Activated CD4-positive, alpha-beta memory T cell treated with anti-CD3 and anti-CD28 coated beads for 36 hours (primary cell): ENCODE data around the gene TLX3. TPM values are rescaled to one million over a fixed set of nuclear protein-coding genes. Genes with fewer than 3 reads are reported as not detected.

Experiments used
- CTCF ChIA-PET: fragments of 350-600 bp; sonication (Branson Sonifier 250); formaldehyde crosslinking; loops from one replicate; lab custom pipeline; 2021; ENCODE audit warnings: antibody characterized with exemption, inconsistent platforms; lab: Charles Lee
- POLR2A ChIA-PET: fragments of 350-600 bp; sonication (Branson Sonifier 250); formaldehyde crosslinking; loops from one replicate; lab custom pipeline; 2021; ENCODE audit warnings: antibody characterized with exemption; lab: Charles Lee
- DNase-seq: peaks from one replicate; pipeline ENCODE4 v3.0.0-alpha.2; 2020
- H3K27ac Mint-ChIP-seq: one replicate; pipeline ENCODE4 v1.8.0; 2021; ENCODE audit warnings: mixed read lengths
- H3K27me3 Mint-ChIP-seq: one replicate; pipeline ENCODE4 v1.8.0; 2021; ENCODE audit warnings: mixed read lengths
- H3K36me3 Mint-ChIP-seq: one replicate; pipeline ENCODE4 v1.8.0; 2021; ENCODE audit warnings: mixed read lengths
- H3K4me1 Mint-ChIP-seq: one replicate; pipeline ENCODE4 v1.8.0; 2021; ENCODE audit warnings: low read depth, mixed read lengths
- H3K4me3 Mint-ChIP-seq: one replicate; pipeline ENCODE4 v1.8.0; 2021; ENCODE audit warnings: mild to moderate bottlenecking, mixed read lengths
- H3K9me3 Mint-ChIP-seq: one replicate; pipeline ENCODE4 v1.8.0; 2021; ENCODE audit warnings: mixed read lengths
- intact Hi-C: fragments of 100-400 bp; cut with micrococcal nuclease; formaldehyde crosslinking; loops from one replicate; pipeline ENCODE4 v1.15.1; 2023
- total RNA-seq, 2 experiments: library from RNA; stranded (reverse); gene quantifications; one replicate each; pipeline ENCODE4 v1.2.3, GENCODE V29; 2021

TLX3 gene
- total RNA-seq, 2 experiments from 2014 or later: not detected

- CTCF ChIA-PET: no interaction called here
- H3K4me1 Mint-ChIP-seq: peaks cover 18% of the 10 kb centered on the region
Measured at GRCh38 chr5:171316258-171317121, 7.4 kb downstream of the TLX3 start.

GRCh38 chr5:171317230-171317629 lies 8.2 kb downstream of the TLX3 start:
- Mint-ChIP-seq H3K27me3 (peaks cover 71% of the 10 kb centered on the region), H3K36me3 (no peaks in the 10 kb centered on the region), H3K4me3 (no peak overlapping the region), H3K9me3 (no peaks in the 10 kb centered on the region), H3K4me1 (peaks cover 18% of the 10 kb centered on the region), H3K27ac (no peak overlapping the region)
- ChIA-PET POLR2A (no interaction called here), CTCF (no interaction called here)
- intact Hi-C loops: no loop called here
- DNase-seq: no peak

More at GRCh38 chr5:171316258-171317121, 7.4 kb downstream of the TLX3 start:
- Mint-ChIP-seq H3K9me3 (no peaks in the 10 kb centered on the region), H3K27me3 (peaks cover 64% of the 10 kb centered on the region), H3K36me3 (no peaks in the 10 kb centered on the region), H3K4me3 (no peak overlapping the region), H3K27ac (no peak overlapping the region)
- POLR2A ChIA-PET: interaction anchor here (0.5 kb wide), 1 partner anchor 9 kb away, joined by 3 read pairs; no protein-coding TSS in a partner anchor
- DNase-seq: no peak
- intact Hi-C loops: no loop called here

- ChIA-PET POLR2A (no interaction called here), CTCF (interaction anchor here (1.8 kb wide), 1 partner anchor 24 kb away, joined by 5 read pairs; no protein-coding TSS in a partner anchor)
- Mint-ChIP-seq H3K4me1 (peaks cover 11% of the 10 kb centered on the region), H3K9me3 (no peaks in the 10 kb centered on the region), H3K4me3 (no peak overlapping the region), H3K36me3 (no peaks in the 10 kb centered on the region), H3K27me3 (peaks cover 69% of the 10 kb centered on the region), H3K27ac (no peak overlapping the region)
- intact Hi-C loops: no loop called here
- DNase-seq: no peak
Measured at GRCh38 chr5:171318026-171318425, 9.0 kb downstream of the TLX3 start.

GRCh38 chr5:171321447-171321846 lies 12.4 kb downstream of the TLX3 start:
- Mint-ChIP-seq H3K4me3 (no peak overlapping the region), H3K36me3 (no peaks in the 10 kb centered on the region), H3K27ac (no peak overlapping the region), H3K9me3 (no peaks in the 10 kb centered on the region), H3K4me1 (no peaks in the 10 kb centered on the region), H3K27me3 (peaks cover 64% of the 10 kb centered on the region)
- DNase-seq: no peak
- intact Hi-C loops: no loop called here
- ChIA-PET CTCF (no interaction called here), POLR2A (no interaction called here)

GRCh38 chr5:171322527-171322926 lies 13.5 kb downstream of the TLX3 start:
- intact Hi-C loops: no loop called here
- no peak for DNase-seq
- Mint-ChIP-seq H3K27me3 (peaks cover 54% of the 10 kb centered on the region), H3K4me1 (no peaks in the 10 kb centered on the region), H3K9me3 (no peaks in the 10 kb centered on the region), H3K4me3 (no peak overlapping the region), H3K36me3 (no peaks in the 10 kb centered on the region), H3K27ac (no peak overlapping the region)
- CTCF ChIA-PET: interaction anchor here (0.7 kb wide), 1 partner anchor 21 kb away, joined by 3 read pairs; no protein-coding TSS in a partner anchor
- POLR2A ChIA-PET: no interaction called here

DNA sequence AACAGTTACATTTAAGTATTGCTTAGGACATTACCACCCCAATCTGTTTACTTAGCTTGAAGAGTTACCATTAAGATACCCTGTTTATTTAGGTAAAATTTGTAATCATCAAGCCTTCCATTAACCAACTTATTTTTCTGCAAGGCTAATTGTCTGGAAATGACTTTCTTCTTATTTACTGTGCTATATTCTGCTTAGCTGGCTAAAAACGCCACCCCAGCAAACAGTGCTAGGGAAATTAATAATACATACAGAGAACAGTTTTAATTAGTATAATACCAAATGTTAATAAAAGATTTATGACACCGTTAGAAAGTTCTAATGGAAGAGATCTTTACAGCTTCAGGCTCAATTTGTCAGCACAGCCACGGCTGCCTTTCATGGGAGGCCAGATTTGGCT lies 14.0 kb downstream of the TLX3 start:
- Mint-ChIP-seq H3K9me3 (no peaks in the 10 kb centered on the region), H3K4me3 (no peak overlapping the region), H3K4me1 (no peaks in the 10 kb centered on the region), H3K27ac (no peak overlapping the region), H3K36me3 (no peaks in the 10 kb centered on the region), H3K27me3 (peaks cover 51% of the 10 kb centered on the region)
- intact Hi-C loops: no loop called here
- POLR2A ChIA-PET: no interaction called here
- DNase-seq: no peak
- CTCF ChIA-PET: interaction anchor here (0.7 kb wide), 1 partner anchor 20 kb away, joined by 3 read pairs; no protein-coding TSS in a partner anchor

GRCh38 chr5:171323806-171324632 lies 15.0 kb downstream of the TLX3 start:
- no peaks in the 10 kb centered on the region for H3K4me1 Mint-ChIP-seq
- CTCF ChIA-PET: no interaction called here
- intact Hi-C loops: no loop called here
- H3K9me3 Mint-ChIP-seq: no peaks in the 10 kb centered on the region
- no peak overlapping the region for H3K4me3 Mint-ChIP-seq
- no peak for DNase-seq
- no peak overlapping the region for H3K27ac Mint-ChIP-seq
- no peaks in the 10 kb centered on the region for H3K36me3 Mint-ChIP-seq
- POLR2A ChIA-PET: no interaction called here
- H3K27me3 Mint-ChIP-seq: peaks cover 47% of the 10 kb centered on the region

GRCh38 chr5:171330021-171330420 lies 21.0 kb downstream of the TLX3 start:
- POLR2A ChIA-PET: no interaction called here
- Mint-ChIP-seq H3K9me3 (no peaks in the 10 kb centered on the region), H3K4me3 (no peak overlapping the region), H3K36me3 (no peaks in the 10 kb centered on the region), H3K27me3 (peaks cover 19% of the 10 kb centered on the region), H3K27ac (no peak overlapping the region), H3K4me1 (no peaks in the 10 kb centered on the region)
- CTCF ChIA-PET: no interaction called here
- DNase-seq: no peak
- intact Hi-C loops: no loop called here

DNA sequence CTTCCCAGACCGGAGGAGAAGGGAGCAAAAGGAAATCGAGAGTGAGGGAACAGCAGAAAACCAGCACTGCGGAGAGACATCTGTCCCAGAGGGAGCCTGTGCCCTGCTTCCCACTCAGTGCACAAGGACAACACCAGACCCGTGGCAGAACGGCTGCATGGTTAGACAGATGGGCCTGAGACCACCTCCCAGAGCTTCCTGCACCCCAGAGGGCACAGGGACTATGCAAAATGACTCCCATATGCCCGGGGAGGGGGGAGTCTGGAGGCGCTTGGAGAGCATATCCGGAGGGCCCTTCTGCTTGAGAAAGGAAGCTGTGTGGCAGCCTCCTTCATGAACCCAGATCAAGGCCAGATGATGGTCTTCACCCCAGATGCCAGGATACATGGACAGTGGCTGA lies 26.6 kb downstream of the TLX3 start:
- H3K27ac Mint-ChIP-seq: no peak overlapping the region
- POLR2A ChIA-PET: no interaction called here
- peaks cover 9% of the 10 kb centered on the region for H3K4me1 Mint-ChIP-seq
- intact Hi-C loops: loop anchor here (2.0 to 5.0 kb wide), 2 partner anchors 591 to 698 kb away; no protein-coding TSS in a partner anchor
- H3K27me3 Mint-ChIP-seq: peaks cover 29% of the 10 kb centered on the region
- CTCF ChIA-PET: no interaction called here
- H3K4me3 Mint-ChIP-seq: no peak overlapping the region
- H3K36me3 Mint-ChIP-seq: no peaks in the 10 kb centered on the region
- no peak for DNase-seq
- H3K9me3 Mint-ChIP-seq: no peaks in the 10 kb centered on the region

GRCh38 chr5:171336521-171337209 lies 27.6 kb downstream of the TLX3 start:
- H3K27me3 Mint-ChIP-seq: peaks cover 29% of the 10 kb centered on the region
- H3K9me3 Mint-ChIP-seq: no peaks in the 10 kb centered on the region
- no peak overlapping the region for H3K27ac Mint-ChIP-seq
- POLR2A ChIA-PET: no interaction called here
- H3K4me1 Mint-ChIP-seq: peaks cover 9% of the 10 kb centered on the region
- DNase-seq: peak; percentile 45
- CTCF ChIA-PET: interaction anchor here (8.4 kb wide), 1 partner anchor 129 kb away, joined by 72 read pairs; no protein-coding TSS in a partner anchor
- intact Hi-C loops: loop anchor here (1.0 to 5.0 kb wide), 4 partner anchors 63 to 699 kb away; no protein-coding TSS in a partner anchor
- no peaks in the 10 kb centered on the region for H3K36me3 Mint-ChIP-seq
- peak overlapping the region; percentile 44 for H3K4me3 Mint-ChIP-seq

- Mint-ChIP-seq H3K27ac (no peak overlapping the region), H3K4me1 (peaks cover 9% of the 10 kb centered on the region), H3K4me3 (peak overlapping the region; percentile 44), H3K9me3 (no peaks in the 10 kb centered on the region), H3K36me3 (no peaks in the 10 kb centered on the region), H3K27me3 (peaks cover 28% of the 10 kb centered on the region)
- no peak for DNase-seq
- intact Hi-C loops: loop anchor here (1.0 to 5.0 kb wide), 4 partner anchors 64 to 700 kb away; no protein-coding TSS in a partner anchor
- ChIA-PET CTCF (interaction anchor here (1.3 to 8.4 kb wide), 2 partner anchors 65 to 129 kb away, joined by 3 to 72 read pairs; no protein-coding TSS in a partner anchor), POLR2A (no interaction called here)
Measured at GRCh38 chr5:171337210-171337569, 28.1 kb downstream of the TLX3 start.
